SK-N-SH (cell line): ENCODE data around the gene NR2F1-AS1. TPM values are rescaled to one million over a fixed set of nuclear protein-coding genes. Genes with fewer than 3 reads are reported as not detected.

Experiments
- CTCF ChIA-PET: fragments of 300-600, 350-600 bp; formaldehyde crosslinking; extraction: SDS; loops from one replicate; lab custom pipeline; 2021; lab: Yijun Ruan, JAX
- POLR2A ChIA-PET: fragments of 350-600 bp; sonication (Branson Sonifier 250); formaldehyde crosslinking; extraction: SDS; loops from one replicate; lab custom pipeline; 2020; ENCODE audit warnings: antibody characterized with exemption, inconsistent platforms; lab: Yijun Ruan, JAX
- DNase-seq: peaks from one replicate; pipeline ENCODE4 v3.0.0; 2012
- H2AFZ ChIP-seq: fragments of 200-600 bp; sonication (generic); 2 replicates; pipeline ENCODE4 v1.8.1; 2016; ENCODE audit warnings: antibody characterized with exemption, mild to moderate bottlenecking, low read depth
- H3F3A ChIP-seq: fragments of 200-600 bp; sonication (generic); replicated peaks from 2 replicates; pipeline ENCODE3; 2016; ENCODE audit warnings: antibody characterized with exemption, mild to moderate bottlenecking; ENCODE audit not compliant: insufficient read depth
- H3K27ac ChIP-seq, 2 experiments: fragments of 200-500 bp in 1 of 2; fragments of 200-600 bp in 1 of 2; sonication (Bioruptor generic) in 1 of 2; sonication (generic), shearing (Covaris generic) in 1 of 2; 2 replicates each; pipeline versions ENCODE4 v1.5.1 to v1.6.1; 2014 to 2016; ENCODE audit warnings: low read depth in 2 of 2, inconsistent platforms in 1 of 2, low read length in 1 of 2, mild to moderate bottlenecking in 1 of 2, mixed read lengths in 1 of 2
- H3K27me3 ChIP-seq: fragments of 200-600 bp; sonication (generic), shearing (Covaris generic); 2 replicates; pipeline ENCODE4 v1.6.1; 2016; ENCODE audit warnings: mixed run types; ENCODE audit not compliant: insufficient read depth
- H3K36me3 ChIP-seq, 2 experiments: fragments of 200-500 bp in 1 of 2; fragments of 200-600 bp in 1 of 2; sonication (Bioruptor generic) in 1 of 2; sonication (generic) in 1 of 2; replicated peaks in 1 of 2; 2 replicates each; pipeline versions ENCODE3 to v1.5.1; 2014 to 2016; ENCODE audit warnings: low read length in 1 of 2, mild to moderate bottlenecking in 1 of 2; ENCODE audit not compliant: insufficient read depth in 2 of 2, control insufficient read depth in 1 of 2
- H3K4me1 ChIP-seq, 2 experiments: fragments of 200-500 bp in 1 of 2; fragments of 200-600 bp in 1 of 2; sonication (Bioruptor generic) in 1 of 2; sonication (generic), shearing (Covaris generic) in 1 of 2; 2 replicates each; pipeline versions ENCODE4 v1.5.1 to v1.6.1; 2014 to 2016; ENCODE audit warnings: low read depth in 1 of 2, low read length in 1 of 2, mixed run types in 1 of 2; ENCODE audit not compliant: insufficient read depth in 2 of 2, control insufficient read depth in 1 of 2
- H3K4me2 ChIP-seq: fragments of 200-600 bp; sonication (generic), shearing (Covaris generic); 2 replicates; pipeline ENCODE4 v1.6.1; 2017; ENCODE audit warnings: mixed run types
- H3K4me3 ChIP-seq, 2 experiments: fragments of 200-500 bp in 1 of 2; fragments of 200-600 bp in 1 of 2; sonication (Bioruptor generic) in 1 of 2; sonication (generic), shearing (Covaris generic) in 1 of 2; 2 replicates each; pipeline versions ENCODE4 v1.5.1 to v1.8.1; 2014 to 2016; ENCODE audit warnings: low read depth in 2 of 2, inconsistent platforms in 1 of 2, low read length in 1 of 2, mild to moderate bottlenecking in 1 of 2, mixed read lengths in 1 of 2, moderate library complexity in 1 of 2
- H3K79me2 ChIP-seq: fragments of 200-600 bp; sonication (generic); 2 replicates; pipeline ENCODE4 v1.8.1; 2017; ENCODE audit warnings: mild to moderate bottlenecking; ENCODE audit not compliant: insufficient read depth
- H3K9ac ChIP-seq: fragments of 200-600 bp; sonication (generic); 2 replicates; pipeline ENCODE4 v1.6.1; 2017; ENCODE audit warnings: mixed run types
- H3K9me2 ChIP-seq: fragments of 200-600 bp; sonication (generic); 2 replicates; pipeline ENCODE4 v1.6.1; 2017; ENCODE audit warnings: mixed run types
- H3K9me3 ChIP-seq: fragments of 200-600 bp; sonication (generic); 2 replicates; pipeline ENCODE4 v1.6.1; 2017; ENCODE audit warnings: mixed run types, mild to moderate bottlenecking, moderate library complexity
- H4K20me1 ChIP-seq: fragments of 200-600 bp; sonication (generic); 2 replicates; pipeline ENCODE4 v1.6.1; 2017; ENCODE audit warnings: mild to moderate bottlenecking, mixed run types; ENCODE audit not compliant: insufficient read depth
- CHD2 ChIP-seq: fragments of 150-350 bp; IDR thresholded peaks from 2 replicates; pipeline ENCODE4 v1.6.1; 2018; ENCODE audit warnings: low read length; ENCODE audit not compliant: partially characterized antibody
- ELF1 ChIP-seq: IDR thresholded peaks from 2 replicates; pipeline ENCODE4 v1.4.0; 2012
- FOXJ3 ChIP-seq: sonication (generic); formaldehyde crosslinking; IDR thresholded peaks from 2 replicates; pipeline ENCODE4 v1.5.1; 2020; ENCODE audit warnings: mild to moderate bottlenecking, missing genetic modification reagents
- FOXM1 ChIP-seq: IDR thresholded peaks from 2 replicates; pipeline ENCODE4 v1.4.0; 2012; ENCODE audit warnings: low read depth, mild to moderate bottlenecking
- GABPA ChIP-seq: IDR thresholded peaks from 2 replicates; pipeline ENCODE4 v1.4.0; 2012; ENCODE audit warnings: low read depth, mild to moderate bottlenecking
- GATA2 ChIP-seq: sonication (generic); formaldehyde crosslinking; IDR thresholded peaks from 2 replicates; pipeline ENCODE4 v1.5.0; 2020; ENCODE audit warnings: mild to moderate bottlenecking, missing genetic modification reagents
- JUND ChIP-seq: IDR thresholded peaks from 2 replicates; pipeline ENCODE4 v1.4.0; 2012
- MXI1 ChIP-seq: IDR thresholded peaks from 2 replicates; pipeline ENCODE4 v1.6.1; 2012; ENCODE audit warnings: mild to moderate bottlenecking, low read depth, low read length, improper control_type of control experiment
- NFIC ChIP-seq: IDR thresholded peaks from 2 replicates; pipeline ENCODE4 v1.4.0; 2012; ENCODE audit warnings: borderline replicate concordance
- NRF1 ChIP-seq: IDR thresholded peaks from 2 replicates; pipeline ENCODE4 v1.6.1; 2012; ENCODE audit warnings: low read depth, mild to moderate bottlenecking, low read length
- POLR2AphosphoS5 ChIP-seq: IDR thresholded peaks from 2 replicates; pipeline ENCODE4 v1.6.1; 2012; ENCODE audit warnings: low read depth, low read length
- RAD21 ChIP-seq: IDR thresholded peaks from 2 replicates; pipeline ENCODE4 v1.6.1; 2012; ENCODE audit warnings: mild to moderate bottlenecking, low read length
- RCOR1 ChIP-seq: fragments of 150-350 bp; IDR thresholded peaks from 2 replicates; pipeline ENCODE4 v1.6.1; 2017; ENCODE audit warnings: antibody characterized with exemption, low read length
- RFX5 ChIP-seq: IDR thresholded peaks from 2 replicates; pipeline ENCODE4 v1.6.1; 2012; ENCODE audit warnings: mild to moderate bottlenecking, improper control_type of control experiment, low read length
- RXRA ChIP-seq: IDR thresholded peaks from 2 replicates; pipeline ENCODE4 v1.4.0; 2012; ENCODE audit warnings: low read depth, mild to moderate bottlenecking, borderline replicate concordance
- SMC3 ChIP-seq: IDR thresholded peaks from 2 replicates; pipeline ENCODE4 v1.6.1; 2012; ENCODE audit warnings: low read depth, low read length, improper control_type of control experiment
- WGBS: methylation state at CpG from one replicate; pipeline ENCODE4 v1.1.6; 2017; ENCODE audit warnings: low lambda C conversion rate; 5-methylcytosine and 5-hydroxymethylcytosine counted together
- polyA plus RNA-seq, 3 experiments: library from polyadenylated mRNA; depleted of rRNA; stranded (reverse); fragments of >200 nt; gene quantifications; 2 replicates each; pipeline ENCODE4 v1.2.3, GENCODE V29; 2012
- TF ChIP-seq, protein P1 (sequence below): IDR thresholded peaks from 2 replicates; pipeline ENCODE4 v1.4.0; 2012; ENCODE audit warnings: low read depth, borderline replicate concordance
- TF ChIP-seq, protein P2 (sequence below): fragments of 200-600 bp; sonication (generic); IDR thresholded peaks from 2 replicates; pipeline ENCODE4 v1.6.1; 2017; ENCODE audit warnings: antibody characterized with exemption, mild to moderate bottlenecking, moderate library complexity

NR2F1-AS1 gene
- polyA plus RNA-seq, 1 of the 3 experiments (the other 2 are of a cell fraction), result 7.4 TPM

DNA sequence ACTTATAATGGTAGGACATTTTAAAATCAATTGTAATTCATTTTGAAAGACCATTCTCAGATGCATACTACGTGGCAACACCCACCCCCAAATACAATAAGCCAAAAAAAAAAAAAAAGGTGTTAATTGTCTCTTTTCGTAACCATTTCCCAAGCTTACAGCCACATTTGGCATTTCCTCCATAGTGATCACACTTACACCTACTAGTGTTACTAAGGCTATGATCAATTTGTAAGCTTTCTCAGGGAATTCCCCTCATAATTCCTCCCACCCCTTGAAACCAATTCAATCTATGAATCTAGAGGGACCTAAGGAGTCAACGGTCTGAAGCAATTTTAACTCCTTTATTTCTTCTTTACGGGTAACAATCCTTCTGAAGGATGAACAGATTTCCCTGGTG, 42.1 kb upstream of the NR2F1-AS1 start:
- Histone ChIP-seq H3K9ac (no peak overlapping the region), H3K27me3 (no peaks in the 10 kb centered on the region), H3K27ac (peak overlapping the region; percentile 86 to 97; a peak in 3 of 4 replicates), H4K20me1 (no peaks in the 10 kb centered on the region), H3K4me3 (no peak overlapping the region), H3K4me2 (no peak overlapping the region), H3F3A (peaks cover 13% of the 10 kb centered on the region), H3K9me3 (no peaks in the 10 kb centered on the region), H2AFZ (no peak overlapping the region), H3K9me2 (no peaks in the 10 kb centered on the region), H3K79me2 (no peaks in the 10 kb centered on the region), H3K4me1 (peaks cover 0 to 4% of the 10 kb centered on the region in 2 experiments; a peak in 2 of 4 replicates), H3K36me3 (no peaks in the 10 kb centered on the region)
- CTCF ChIA-PET, result interaction anchor here (0.7 to 4.5 kb wide), 3 partner anchors 15 to 178 kb away, joined by 3 to 33 read pairs (median 4); no protein-coding TSS in a partner anchor
- DNase-seq, result no peak
- WGBS, result 80% methylated on average over 4 of the region's 4 CpGs
- TF ChIP-seq ELF1 (no peak), SMC3 (no peak), MXI1 (no peak), RXRA (no peak), RFX5 (no peak), POLR2AphosphoS5 (no peak), FOXJ3 (CRISPR knock-in tag) (no peak), FOXM1 (no peak), GATA2 (no peak), JUND (no peak), GABPA (no peak), NFIC (no peak), CHD2 (no peak), RAD21 (no peak), NRF1 (no peak)
- POLR2A ChIA-PET, result no interaction called here

DNA sequence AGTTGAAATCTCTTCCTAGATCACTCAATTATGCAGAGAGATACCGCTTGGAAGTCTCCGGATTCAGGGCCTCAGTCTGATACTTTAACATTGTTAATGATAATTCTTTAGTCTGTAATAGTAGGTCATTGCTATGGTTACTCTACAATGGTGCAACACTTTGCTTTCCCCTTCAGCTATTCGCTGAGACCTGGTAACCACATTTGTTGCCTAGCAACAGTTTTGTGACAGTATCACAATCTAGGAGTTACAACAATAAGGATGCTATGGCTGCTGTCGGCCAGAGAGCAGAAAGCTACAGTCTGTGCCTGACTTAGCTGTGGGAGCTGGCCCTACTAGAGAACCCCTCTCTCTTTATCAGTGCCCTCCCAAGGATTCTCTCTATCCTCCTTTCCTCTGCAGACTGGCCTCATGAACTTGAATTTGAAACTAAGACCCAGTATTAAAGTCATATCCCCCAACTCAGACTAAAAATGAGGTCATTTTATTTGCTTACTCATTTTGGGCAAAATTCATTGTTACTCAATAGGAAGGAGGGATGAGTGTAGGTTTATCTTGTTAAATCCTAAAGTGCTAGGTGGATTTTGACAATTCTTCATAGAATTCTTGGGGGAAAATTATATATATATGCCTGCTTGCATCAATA, 41.3 kb upstream of the NR2F1-AS1 start:
- H2AFZ ChIP-seq, result peak overlapping the region; percentile 76; the same call in 1 of the 2 replicates
- H3K36me3 ChIP-seq, result no peaks in the 10 kb centered on the region
- CTCF ChIA-PET, result interaction anchor here (0.8 to 4.5 kb wide), 6 partner anchors 14 to 713 kb away, joined by 3 to 33 read pairs (median 4); partner anchors contain the start of gene NR2F1
- WGBS, result 23% methylated on average over 4 of the region's 4 CpGs
- no peaks in the 10 kb centered on the region for H4K20me1 ChIP-seq
- no peaks in the 10 kb centered on the region for H3K79me2 ChIP-seq
- peak overlapping the region; percentile 71 to 85; a peak in 3 of 4 replicates for H3K4me3 ChIP-seq
- H3K4me2 ChIP-seq, result peak overlapping the region; percentile 96
- H3K9ac ChIP-seq, result peak overlapping the region; percentile 73
- no peaks in the 10 kb centered on the region for H3K27me3 ChIP-seq
- TF ChIP-seq RXRA (no peak), RCOR1 (peak; percentile 36; the same call in 1 of the 2 replicates), JUND (no peak), SMC3 (no peak)
- TF ChIP-seq, protein P1, sequence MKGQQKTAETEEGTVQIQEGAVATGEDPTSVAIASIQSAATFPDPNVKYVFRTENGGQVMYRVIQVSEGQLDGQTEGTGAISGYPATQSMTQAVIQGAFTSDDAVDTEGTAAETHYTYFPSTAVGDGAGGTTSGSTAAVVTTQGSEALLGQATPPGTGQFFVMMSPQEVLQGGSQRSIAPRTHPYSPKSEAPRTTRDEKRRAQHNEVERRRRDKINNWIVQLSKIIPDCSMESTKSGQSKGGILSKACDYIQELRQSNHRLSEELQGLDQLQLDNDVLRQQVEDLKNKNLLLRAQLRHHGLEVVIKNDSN, result no peak
- TF ChIP-seq, protein P2, sequence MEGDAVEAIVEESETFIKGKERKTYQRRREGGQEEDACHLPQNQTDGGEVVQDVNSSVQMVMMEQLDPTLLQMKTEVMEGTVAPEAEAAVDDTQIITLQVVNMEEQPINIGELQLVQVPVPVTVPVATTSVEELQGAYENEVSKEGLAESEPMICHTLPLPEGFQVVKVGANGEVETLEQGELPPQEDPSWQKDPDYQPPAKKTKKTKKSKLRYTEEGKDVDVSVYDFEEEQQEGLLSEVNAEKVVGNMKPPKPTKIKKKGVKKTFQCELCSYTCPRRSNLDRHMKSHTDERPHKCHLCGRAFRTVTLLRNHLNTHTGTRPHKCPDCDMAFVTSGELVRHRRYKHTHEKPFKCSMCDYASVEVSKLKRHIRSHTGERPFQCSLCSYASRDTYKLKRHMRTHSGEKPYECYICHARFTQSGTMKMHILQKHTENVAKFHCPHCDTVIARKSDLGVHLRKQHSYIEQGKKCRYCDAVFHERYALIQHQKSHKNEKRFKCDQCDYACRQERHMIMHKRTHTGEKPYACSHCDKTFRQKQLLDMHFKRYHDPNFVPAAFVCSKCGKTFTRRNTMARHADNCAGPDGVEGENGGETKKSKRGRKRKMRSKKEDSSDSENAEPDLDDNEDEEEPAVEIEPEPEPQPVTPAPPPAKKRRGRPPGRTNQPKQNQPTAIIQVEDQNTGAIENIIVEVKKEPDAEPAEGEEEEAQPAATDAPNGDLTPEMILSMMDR, result no peak
- peak overlapping the region; percentile 86 to 97 for H3K27ac ChIP-seq
- no peaks in the 10 kb centered on the region for H3K9me3 ChIP-seq
- no peaks in the 10 kb centered on the region for H3K9me2 ChIP-seq
- H3F3A ChIP-seq, result peaks cover 13% of the 10 kb centered on the region
- peak; percentile 66 for DNase-seq
- H3K4me1 ChIP-seq, result peaks cover 0 to 4% of the 10 kb centered on the region in 2 experiments; a peak in 2 of 4 replicates
- POLR2A ChIA-PET, result interaction anchor here (0.9 to 2.8 kb wide), 6 partner anchors 21 to 713 kb away, joined by 3 to 18 read pairs (median 4); partner anchors contain the start of gene NR2F1
